Loucy (cell line): ENCODE measurements around the gene USO1.

Source experiments
- H2AFZ ChIP-seq: fragments of 200-600 bp; sonication (generic); 2 replicates; pipeline ENCODE4 v1.6.0; 2016; ENCODE audit warnings: antibody characterized with exemption, mild to moderate bottlenecking, low read length, moderate library complexity
- H3F3A ChIP-seq: fragments of 200-600 bp; 2 replicates; pipeline ENCODE4 v1.6.0; 2016; ENCODE audit warnings: antibody characterized with exemption, low read depth, mild to moderate bottlenecking
- H3K27me3 ChIP-seq: fragments of 200-600 bp; sonication (generic); 2 replicates; pipeline ENCODE4 v1.6.1; 2014; ENCODE audit warnings: low read length, mild to moderate bottlenecking; ENCODE audit not compliant: insufficient read depth, poor library complexity, severe bottlenecking
- H3K36me3 ChIP-seq: fragments of 200-600 bp; sonication (generic); 2 replicates; pipeline ENCODE4 v1.6.1; 2016; ENCODE audit warnings: low read length; ENCODE audit not compliant: insufficient read depth
- H3K4me1 ChIP-seq: fragments of 200-600 bp; sonication (generic); 2 replicates; pipeline ENCODE4 v1.5.1; 2014; ENCODE audit warnings: low read length, mild to moderate bottlenecking; ENCODE audit not compliant: insufficient read depth, poor library complexity, severe bottlenecking
- H3K4me2 ChIP-seq: fragments of 200-600 bp; sonication (generic); 2 replicates; pipeline ENCODE4 v1.6.0; 2014; ENCODE audit warnings: antibody characterized with exemption, low read length, low read depth, mild to moderate bottlenecking; ENCODE audit not compliant: poor library complexity, severe bottlenecking
- H3K4me3 ChIP-seq: fragments of 200-600 bp; sonication (generic); 2 replicates; pipeline ENCODE4 v1.5.1; 2014; ENCODE audit warnings: low read length, mild to moderate bottlenecking, mixed read lengths; ENCODE audit not compliant: poor library complexity, severe bottlenecking
- H3K79me2 ChIP-seq: fragments of 200-600 bp; sonication (generic); 2 replicates; pipeline ENCODE4 v1.6.1; 2014; ENCODE audit warnings: low read length; ENCODE audit not compliant: insufficient read depth
- H3K9ac ChIP-seq: fragments of 200-600 bp; sonication (generic); 2 replicates; pipeline ENCODE4 v1.6.0; 2014; ENCODE audit warnings: mild to moderate bottlenecking, low read depth, low read length, moderate library complexity; ENCODE audit not compliant: poor library complexity, severe bottlenecking
- H3K9me2 ChIP-seq: fragments of 200-600 bp; sonication (generic); replicated peaks from 2 replicates; pipeline ENCODE4 v1.6.1; 2016; ENCODE audit warnings: low read depth, low read length, mixed read lengths
- H3K9me3 ChIP-seq: fragments of 200-600 bp; sonication (generic); 2 replicates; pipeline ENCODE4 v1.6.1; 2014; ENCODE audit warnings: mild to moderate bottlenecking, antibody characterized with exemption, low read length, low read depth; ENCODE audit not compliant: insufficient read depth
- H4K20me1 ChIP-seq: fragments of 200-600 bp; sonication (generic); 2 replicates; pipeline ENCODE4 v1.6.0; 2014; ENCODE audit warnings: antibody characterized with exemption, low read length, mild to moderate bottlenecking; ENCODE audit not compliant: insufficient read depth, poor library complexity, severe bottlenecking
- CTCF ChIP-seq: fragments of 200-600 bp; sonication (generic); conservative IDR thresholded peaks from 2 replicates; pipeline ENCODE4 v1.5.1; 2014; ENCODE audit warnings: mild to moderate bottlenecking, antibody characterized with exemption, low read length
- EZH2phosphoT487 ChIP-seq: fragments of 200-600 bp; IDR thresholded peaks from 2 replicates; pipeline ENCODE4 v1.6.1; 2018; ENCODE audit warnings: antibody characterized with exemption, mild to moderate bottlenecking, moderate library complexity, borderline replicate concordance

The USO1 gene

GRCh38 chr4:75678965-75679364, 45.4 kb upstream of the USO1 start:
- H3K9me3 ChIP-seq, result no peaks in the 10 kb centered on the region
- H3K9me2 ChIP-seq, result no peaks in the 10 kb centered on the region
- H2AFZ ChIP-seq, result no peak overlapping the region
- no peaks in the 10 kb centered on the region for H3K36me3 ChIP-seq
- no peaks in the 10 kb centered on the region for H3K79me2 ChIP-seq
- H3F3A ChIP-seq, result no peaks in the 10 kb centered on the region
- H3K4me3 ChIP-seq, result no peak overlapping the region
- no peak overlapping the region for H3K9ac ChIP-seq
- TF ChIP-seq CTCF, result no peak
- no peak for TF ChIP-seq EZH2phosphoT487
- H3K27me3 ChIP-seq, result no peaks in the 10 kb centered on the region
- H3K4me2 ChIP-seq, result no peak overlapping the region
- no peaks in the 10 kb centered on the region for H4K20me1 ChIP-seq
- peaks cover 4% of the 10 kb centered on the region for H3K4me1 ChIP-seq

DNA sequence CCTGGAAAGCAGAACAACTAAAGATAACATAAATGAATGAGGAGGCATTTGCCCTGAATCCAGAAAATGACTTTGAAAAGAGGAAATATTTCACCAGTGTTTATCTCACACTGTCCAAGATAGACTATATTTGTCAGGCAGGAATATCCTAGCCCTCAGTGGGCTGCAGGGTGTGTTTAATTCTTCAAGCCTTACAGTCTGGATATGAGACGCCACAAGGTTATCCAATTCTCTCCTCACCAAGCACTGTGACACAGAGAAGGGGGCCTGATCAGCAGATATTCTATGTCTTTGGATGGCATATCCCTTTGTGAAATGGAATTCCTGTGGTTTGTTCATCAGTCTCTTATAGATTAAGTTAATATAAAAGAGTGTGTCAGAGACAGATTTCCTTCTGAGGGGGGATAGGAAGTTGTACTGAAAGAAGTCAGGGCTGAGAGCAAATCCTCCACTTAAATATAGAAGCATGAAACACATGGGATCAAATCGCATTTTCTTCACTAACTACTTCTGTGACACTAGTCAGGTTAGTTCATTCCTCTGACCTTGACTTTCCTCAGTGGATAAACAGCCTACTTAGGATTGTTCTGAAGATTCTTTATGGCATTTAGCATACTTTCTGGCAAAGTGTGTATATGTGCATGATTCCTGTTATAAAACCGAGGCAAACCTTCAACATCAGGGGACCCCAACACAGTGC, 44.4 kb upstream of the USO1 start:
- Histone ChIP-seq H3F3A (no peaks in the 10 kb centered on the region), H3K4me1 (no peaks in the 10 kb centered on the region), H3K79me2 (no peaks in the 10 kb centered on the region), H3K4me2 (no peak overlapping the region), H3K9me3 (no peaks in the 10 kb centered on the region), H3K9me2 (no peaks in the 10 kb centered on the region), H3K9ac (no peak overlapping the region), H3K4me3 (no peak overlapping the region), H2AFZ (no peak overlapping the region), H3K27me3 (no peaks in the 10 kb centered on the region), H3K36me3 (no peaks in the 10 kb centered on the region), H4K20me1 (no peaks in the 10 kb centered on the region)
- no peak for TF ChIP-seq EZH2phosphoT487

DNA sequence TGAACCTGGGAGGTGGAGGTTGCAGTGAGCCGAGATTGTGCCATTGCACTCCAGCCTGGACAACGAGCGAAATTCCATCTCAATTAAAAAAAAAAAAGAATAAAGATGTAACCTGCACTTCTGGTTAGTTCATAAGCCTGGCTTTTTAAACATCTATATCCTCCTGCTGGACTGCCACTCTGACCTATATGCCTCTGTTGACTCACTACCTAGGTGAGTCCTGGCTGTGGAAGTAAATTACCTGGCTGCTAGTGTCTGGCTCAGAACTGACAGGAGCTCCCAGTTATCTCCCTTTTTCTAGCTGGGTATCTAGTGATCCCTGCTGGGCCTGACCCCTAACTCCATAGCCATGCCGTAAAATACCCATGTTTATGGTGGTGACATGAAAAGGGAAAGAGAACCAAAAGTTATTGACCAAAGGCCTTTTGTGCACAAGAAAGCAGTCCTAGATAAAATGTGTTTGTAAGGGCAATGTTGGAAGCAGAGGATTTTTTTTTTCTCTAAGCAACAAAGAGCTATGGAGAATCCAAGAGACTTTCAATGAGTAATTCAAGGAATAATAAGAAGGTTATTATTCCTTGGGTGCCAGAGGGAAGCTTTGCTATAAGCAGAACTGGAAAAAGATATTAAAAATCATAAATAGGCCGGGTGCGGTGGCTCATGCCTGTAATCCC, 40.8 kb upstream of the USO1 start:
- H2AFZ ChIP-seq, result no peak overlapping the region
- H3K27me3 ChIP-seq, result no peaks in the 10 kb centered on the region
- H3K4me3 ChIP-seq, result no peak overlapping the region
- H3K36me3 ChIP-seq, result no peaks in the 10 kb centered on the region
- no peaks in the 10 kb centered on the region for H3K9me2 ChIP-seq
- H3F3A ChIP-seq, result no peaks in the 10 kb centered on the region; the same call in 1 of the 2 replicates
- 0 out of 2 replicates have a peak, but pooled peaks cover 3% of the 10 kb centered on the region for H3K9me3 ChIP-seq
- H3K9ac ChIP-seq, result no peak overlapping the region
- no peaks in the 10 kb centered on the region for H3K79me2 ChIP-seq
- no peak overlapping the region for H3K4me2 ChIP-seq
- H4K20me1 ChIP-seq, result no peaks in the 10 kb centered on the region
- H3K4me1 ChIP-seq, result peaks cover 13% of the 10 kb centered on the region
- TF ChIP-seq CTCF (no peak), EZH2phosphoT487 (no peak)
